HG02798 (cell line): Measurements from ENCODE around the gene NOS2.
"Not testable (repeated sequence)": the region's sequence is repeated elsewhere in the genome, so short reads cannot be mapped to it uniquely, and the experiment has no call there.

Experiments used
- ATAC-seq: cut with Tn5 transposase; IDR thresholded peaks from one replicate; pipeline ENCODE4 v1.9.1; 2021; ENCODE audit warnings: mild to moderate bottlenecking; ENCODE audit not compliant: unreplicated experiment, poor library complexity

NOS2 gene

DNA sequence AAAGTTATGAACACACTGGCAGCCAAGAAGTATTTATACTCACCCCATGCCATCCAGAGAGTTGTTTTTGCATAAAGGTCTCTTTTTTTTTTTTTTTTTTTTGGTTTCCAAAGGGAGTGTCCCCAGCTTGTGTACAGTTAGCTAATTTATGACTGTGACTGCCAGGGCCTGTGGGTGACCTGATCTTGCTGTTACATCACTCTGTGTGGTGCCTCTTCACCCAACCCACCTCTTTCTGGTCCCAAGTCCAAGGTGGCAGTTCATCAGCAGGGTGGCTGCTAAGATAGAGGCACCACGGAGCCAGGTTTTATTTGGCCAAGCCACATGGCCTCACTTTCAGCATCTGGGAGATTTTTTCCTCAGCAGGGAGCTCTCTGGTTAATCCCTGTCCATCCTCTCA lies at the start of gene NOS2:
TSS of gene NOS2 (minus strand) at position 8 of the 400 bp plus-strand sequence. CDS start 1,720 bp downstream, outside the sequence.
- ATAC-seq = no peak

DNA sequence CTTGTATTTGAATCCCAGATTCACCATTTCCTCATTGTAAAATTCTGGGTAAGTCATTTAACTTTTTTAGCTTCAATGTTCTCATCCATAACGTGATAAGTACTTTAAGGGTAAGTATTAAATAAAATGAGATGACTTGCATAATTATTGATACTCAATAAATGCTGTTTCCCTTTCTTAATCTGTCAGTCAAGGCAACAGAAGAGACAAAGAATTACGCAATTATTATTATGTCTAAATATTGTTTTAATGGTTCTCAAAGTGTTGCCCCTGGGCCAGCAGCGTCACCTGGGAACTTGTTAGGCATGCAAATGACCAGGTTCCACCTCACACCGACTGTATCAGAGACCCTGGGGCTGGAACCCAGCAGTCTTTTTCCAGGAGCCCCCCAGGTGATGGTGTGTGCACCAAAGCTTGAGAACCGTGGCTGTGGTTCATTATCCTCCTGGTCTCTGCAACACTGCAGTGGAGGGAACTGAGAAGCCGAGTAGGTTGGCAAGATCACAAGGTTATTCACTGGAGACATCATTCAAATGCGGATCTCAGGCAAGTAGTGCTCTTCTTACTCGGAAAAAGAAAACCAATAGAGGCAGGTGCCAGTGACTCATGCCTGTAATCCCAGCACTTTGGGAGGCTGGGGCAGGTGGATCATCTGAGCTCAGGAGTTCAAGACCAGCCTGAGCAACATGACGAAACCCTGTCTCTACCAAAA lies 49.3 kb upstream of the NOS2 start:
- ATAC-seq = no peak

DNA sequence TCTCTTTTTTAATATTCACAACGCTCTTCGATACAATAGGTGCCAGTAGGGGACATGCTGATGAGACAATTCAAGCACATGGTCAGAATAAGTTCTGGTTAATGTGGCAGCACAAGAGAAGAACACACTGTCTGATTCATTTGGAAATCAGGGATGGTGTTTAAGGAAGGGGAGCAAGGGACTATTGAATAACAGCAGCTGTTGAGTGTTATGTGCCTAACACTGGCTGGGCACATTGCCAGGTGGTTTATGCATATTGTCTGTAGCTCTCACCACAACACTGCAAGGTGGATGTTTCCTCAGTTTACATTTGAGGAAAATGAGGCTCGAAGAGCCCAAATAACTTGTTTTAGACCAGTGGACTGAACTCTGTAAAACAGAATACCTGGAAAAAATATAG lies 48.6 kb upstream of the NOS2 start:
- no peak for ATAC-seq

DNA sequence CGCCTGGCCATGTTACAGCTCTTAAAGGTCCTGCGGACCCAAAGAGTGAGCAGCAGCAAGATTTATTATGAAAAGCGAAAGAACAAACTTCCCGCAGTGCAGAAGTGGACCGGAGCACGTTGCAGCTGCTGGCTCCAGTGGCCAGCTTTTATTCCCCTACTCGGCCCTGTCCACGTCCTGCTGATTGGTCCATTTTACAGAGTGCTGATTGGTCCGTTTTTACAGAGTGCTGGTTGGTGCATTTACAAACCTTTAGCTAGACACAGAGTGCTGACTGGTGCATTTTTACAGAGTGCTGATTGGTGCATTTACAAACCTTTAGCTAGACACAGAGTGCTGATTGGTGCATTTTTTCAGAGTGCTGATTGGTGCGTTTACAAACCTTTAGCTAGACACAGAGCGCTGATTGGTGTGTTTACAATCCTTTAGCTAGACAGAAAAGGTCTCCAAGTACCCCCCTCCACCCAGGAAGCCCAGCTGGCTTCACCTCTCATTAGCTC lies 46.5 kb upstream of the NOS2 start:
- not testable (repeated sequence) for ATAC-seq

DNA sequence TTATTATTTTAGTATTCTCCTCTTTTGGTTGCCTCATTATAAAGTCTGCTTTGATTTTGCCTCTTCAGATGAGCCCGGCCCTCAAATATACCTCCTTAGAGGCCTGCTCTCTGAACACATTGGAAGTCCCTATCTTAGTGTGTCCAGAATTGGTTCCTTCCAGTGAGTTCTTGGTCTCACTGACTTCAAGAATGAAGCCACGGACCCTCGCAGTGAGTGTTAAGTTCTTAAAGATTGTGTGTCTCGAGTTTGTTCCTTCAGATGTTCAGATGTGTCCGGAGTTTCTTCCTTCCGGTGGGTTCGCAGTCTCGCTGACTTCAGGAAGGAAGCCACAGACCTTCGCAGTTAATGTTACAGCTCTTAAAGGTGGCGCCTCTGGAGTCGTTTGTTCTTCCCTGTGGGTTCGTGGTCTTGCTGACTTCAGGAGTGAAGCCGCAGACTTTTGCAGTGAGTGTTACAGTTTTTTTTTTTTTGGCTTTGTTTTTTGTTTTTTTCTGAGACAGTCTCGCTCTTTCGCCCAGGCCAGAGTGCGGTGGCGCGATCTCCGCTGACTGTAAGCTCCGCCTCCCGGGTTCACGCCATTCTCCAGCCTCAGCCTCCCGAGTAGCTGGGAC lies 45.8 kb upstream of the NOS2 start:
- no peak for ATAC-seq

DNA sequence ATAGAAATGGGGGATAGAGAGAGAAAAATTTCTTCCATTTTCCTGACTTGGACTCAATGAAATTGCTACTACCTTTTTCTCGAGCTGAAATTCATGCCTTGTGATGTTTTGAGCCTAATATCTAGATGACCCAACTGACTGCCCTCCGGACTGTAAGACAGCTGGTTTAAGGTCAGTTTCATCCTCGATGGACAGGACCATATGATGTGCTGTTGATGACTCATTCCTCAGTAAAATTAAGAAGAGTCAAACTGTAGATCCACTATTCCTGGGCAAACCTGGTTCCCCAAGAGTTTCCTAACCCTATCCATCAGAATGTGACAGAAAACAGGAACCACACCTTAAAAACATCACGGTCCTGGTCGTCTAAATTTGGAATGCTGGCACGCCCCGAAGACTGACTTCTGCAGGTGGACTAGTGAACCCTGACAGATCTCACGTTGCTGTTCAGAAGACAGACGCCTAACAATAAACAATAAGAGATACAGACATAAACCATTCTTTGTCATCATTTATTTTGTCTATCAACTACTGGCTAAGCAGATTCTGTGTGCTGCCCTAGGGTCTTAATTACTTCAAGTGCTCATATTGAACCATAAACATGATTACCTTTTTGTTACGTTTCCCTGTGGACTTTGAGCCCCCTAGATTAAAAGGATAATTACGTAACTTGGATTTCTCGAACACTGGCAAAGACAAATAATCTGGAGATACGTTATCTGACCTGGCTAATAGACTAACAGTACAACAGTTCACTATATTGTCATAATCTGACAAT lies 45.1 kb upstream of the NOS2 start:
- no peak for ATAC-seq

DNA sequence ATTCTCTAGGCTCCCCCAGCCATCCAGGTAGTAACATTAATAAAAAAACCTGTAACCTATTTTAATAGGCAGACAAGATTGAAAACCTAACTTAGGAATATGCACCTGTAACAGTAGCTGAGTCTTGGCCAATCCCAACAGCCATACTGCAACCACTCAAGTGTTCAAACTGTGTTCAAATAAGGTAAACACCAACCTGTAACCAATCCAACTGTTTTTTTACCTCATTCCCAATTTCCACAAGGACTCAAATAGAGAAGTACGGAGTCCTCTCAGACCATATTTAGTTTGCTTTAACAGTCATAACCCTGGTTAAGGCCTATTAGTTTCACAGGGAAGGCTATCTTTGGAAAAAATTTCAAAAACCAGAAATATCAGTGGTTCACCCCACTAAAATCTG lies 40.4 kb upstream of the NOS2 start:
- no peak for ATAC-seq

DNA sequence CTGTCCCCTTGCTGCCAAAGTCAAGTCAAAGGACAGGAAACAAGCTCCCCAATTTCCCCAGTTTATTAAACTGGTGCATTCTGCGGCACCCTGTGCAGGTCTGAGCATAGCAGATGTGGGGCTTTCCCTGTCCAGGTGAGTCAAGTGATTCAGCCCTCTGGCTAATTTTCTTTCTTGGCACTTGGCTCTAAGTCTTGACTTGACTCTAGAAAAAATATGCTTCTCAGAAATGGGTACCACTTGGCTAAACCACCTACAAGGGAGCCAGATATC lies 40.0 kb upstream of the NOS2 start:
- not testable (repeated sequence) for ATAC-seq

DNA sequence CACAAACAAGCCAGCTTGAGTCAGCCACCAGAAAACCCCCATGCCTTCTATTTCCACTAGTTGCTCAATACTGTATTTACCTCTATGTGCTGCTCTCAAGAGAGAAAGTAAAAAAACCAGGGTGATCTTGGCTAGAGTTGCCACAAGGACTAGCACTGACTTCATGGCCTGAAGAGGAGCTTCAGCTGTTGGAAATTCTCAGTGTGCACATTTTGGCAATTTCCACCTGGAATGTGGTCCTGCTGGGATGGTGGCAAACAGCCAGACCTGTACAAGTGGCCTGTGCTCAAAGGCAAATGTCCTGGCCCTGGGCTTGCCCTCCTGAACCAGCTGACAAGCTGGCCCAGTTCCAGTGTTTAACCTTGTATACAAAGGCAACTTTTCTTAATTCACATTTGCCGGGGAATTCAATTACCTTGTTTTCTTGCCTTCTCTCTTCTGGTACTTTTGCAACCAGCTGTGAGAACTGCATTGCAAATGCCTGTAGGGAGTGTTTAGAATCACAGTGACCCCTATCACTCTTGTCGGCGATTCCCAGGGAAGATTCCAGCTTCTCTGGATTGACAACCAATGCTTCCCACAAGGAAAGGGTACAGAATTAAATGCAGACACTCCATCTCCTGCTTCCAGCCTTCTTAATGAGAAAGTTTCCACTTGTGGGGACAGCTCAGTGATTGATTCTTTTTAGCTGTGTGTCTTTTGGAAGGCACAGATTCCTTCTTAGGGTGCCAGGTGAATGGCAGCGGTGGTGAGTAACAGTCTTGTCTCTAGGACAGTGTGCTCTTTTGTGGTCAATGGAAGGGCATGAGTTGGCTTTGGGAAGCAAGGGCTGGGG lies 39.5 kb upstream of the NOS2 start:
- not testable (repeated sequence) for ATAC-seq

DNA sequence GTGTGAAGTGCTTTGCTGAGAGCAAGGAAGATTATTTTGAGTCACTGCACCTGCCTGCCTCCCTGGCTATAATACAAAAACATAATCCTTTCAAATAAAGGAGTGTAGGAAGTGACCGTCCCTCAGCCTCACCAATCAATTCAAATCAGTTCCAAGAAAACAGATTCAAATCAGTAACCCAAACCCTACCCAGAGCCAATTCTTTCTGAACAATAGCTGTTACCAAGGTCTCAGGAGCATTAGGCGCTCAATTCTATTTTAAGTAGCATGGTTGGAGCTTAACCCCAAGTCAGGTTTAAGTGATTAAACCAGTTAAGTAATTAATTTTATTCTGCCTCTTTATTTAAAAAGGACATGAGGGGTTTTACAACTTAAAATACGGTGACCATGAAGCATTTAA lies 38.3 kb upstream of the NOS2 start:
- ATAC-seq = not testable (repeated sequence)

DNA sequence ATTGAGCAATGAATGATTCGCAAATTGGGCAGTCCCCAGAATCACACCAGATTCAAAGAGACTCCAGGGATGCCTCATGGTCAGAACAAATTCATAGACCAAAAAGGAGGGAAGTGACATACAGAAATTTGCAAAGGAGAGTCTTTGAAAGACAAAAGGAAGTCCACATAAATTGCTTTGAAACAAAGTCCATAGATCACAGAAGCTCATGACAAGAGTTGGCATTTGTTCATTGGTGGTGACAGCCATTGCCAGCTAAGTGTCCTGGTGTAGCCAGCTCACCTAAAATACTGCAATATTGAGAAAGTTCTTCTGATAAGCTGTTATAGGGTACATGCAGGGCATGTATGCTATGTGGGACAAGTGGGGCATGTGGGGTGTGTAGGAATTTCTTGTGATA lies 37.4 kb upstream of the NOS2 start:
- ATAC-seq = not testable (repeated sequence)

DNA sequence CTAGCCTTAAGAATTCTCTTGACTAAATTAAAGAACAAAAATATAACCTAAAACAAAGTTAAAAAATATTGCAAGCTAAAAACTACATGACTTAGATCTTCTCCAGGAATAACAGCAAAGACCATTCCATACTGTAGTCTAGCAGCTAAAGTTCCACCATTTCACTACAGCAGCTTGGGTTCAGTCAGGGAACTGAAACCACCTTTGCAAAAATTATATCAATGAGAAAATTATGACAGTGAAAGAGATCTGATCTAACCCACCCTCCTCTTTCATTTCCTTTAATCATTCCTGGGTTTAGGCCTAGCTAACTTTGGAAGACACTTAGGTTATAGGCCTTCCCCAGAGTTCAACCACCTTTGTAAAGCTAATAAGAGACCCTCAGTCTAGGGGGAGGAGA lies 36.3 kb upstream of the NOS2 start:
- ATAC-seq = no peak

DNA sequence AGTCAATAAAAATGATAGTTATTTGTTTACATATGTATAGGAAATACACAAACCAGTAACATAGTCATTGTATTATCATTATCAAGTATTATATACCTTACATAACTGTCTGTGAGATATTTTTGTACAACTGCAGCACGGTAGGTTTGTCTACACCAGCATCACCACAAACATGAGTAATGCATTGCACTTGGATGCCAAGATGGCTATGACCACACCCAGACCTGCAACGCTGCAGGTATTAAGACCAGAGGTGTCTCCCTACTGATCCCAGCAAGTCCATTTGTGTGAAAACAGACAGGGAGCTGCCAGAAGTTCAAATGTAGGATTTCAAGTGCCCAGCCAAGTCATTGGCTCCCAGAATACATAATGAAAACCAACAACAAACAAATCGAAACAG lies 34.2 kb upstream of the NOS2 start:
- no peak for ATAC-seq

DNA sequence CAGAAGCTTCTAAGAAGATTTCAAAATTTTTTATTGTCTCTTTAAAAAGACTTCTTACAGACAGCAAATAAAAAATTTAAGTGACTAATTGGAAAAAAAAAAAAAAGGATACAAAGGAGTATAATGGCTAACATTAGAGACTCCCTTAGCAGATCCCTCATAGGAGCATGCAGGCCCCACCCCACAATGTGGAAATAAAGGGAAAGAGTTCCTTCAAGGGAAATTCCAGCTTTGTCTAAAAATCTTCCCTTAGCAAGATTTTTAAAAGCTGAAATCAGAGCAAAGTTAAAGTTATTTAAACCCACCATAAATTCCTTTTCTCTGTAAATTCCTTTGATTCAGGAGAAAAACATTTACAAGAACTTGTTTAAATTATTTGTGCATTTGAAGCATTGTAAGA lies 32.5 kb upstream of the NOS2 start:
- ATAC-seq = no peak

DNA sequence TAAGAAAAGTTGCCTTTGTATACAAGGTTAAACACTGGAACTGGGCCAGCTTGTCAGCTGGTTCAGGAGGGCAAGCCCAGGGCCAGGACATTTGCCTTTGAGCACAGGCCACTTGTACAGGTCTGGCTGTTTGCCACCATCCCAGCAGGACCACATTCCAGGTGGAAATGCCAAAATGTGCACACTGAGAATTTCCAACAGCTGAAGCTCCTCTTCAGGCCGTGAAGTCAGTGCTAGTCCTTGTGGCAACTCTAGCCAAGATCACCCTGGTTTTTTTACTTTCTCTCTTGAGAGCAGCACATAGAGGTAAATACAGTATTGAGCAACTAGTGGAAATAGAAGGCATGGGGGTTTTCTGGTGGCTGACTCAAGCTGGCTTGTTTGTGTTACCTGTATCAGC lies 29.6 kb upstream of the NOS2 start:
- not testable (repeated sequence) for ATAC-seq

DNA sequence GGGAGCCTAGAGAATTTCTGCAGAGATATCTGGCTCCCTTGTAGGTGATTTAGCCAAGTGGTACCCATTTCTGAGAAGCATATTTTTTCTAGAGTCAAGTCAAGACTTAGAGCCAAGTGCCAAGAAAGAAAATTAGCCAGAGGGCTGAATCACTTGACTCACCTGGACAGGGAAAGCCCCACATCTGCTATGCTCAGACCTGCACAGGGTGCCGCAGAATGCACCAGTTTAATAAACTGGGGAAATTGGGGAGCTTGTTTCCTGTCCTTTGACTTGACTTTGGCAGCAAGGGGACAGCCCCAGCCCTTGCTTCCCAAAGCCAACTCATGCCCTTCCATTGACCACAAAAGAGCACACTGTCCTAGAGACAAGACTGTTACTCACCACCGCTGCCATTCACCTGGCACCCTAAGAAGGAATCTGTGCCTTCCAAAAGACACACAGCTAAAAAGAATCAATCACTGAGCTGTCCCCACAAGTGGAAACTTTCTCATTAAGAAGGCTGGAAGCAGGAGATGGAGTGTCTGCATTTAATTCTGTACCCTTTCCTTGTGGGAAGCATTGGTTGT lies 28.9 kb upstream of the NOS2 start:
- not testable (repeated sequence) for ATAC-seq

DNA sequence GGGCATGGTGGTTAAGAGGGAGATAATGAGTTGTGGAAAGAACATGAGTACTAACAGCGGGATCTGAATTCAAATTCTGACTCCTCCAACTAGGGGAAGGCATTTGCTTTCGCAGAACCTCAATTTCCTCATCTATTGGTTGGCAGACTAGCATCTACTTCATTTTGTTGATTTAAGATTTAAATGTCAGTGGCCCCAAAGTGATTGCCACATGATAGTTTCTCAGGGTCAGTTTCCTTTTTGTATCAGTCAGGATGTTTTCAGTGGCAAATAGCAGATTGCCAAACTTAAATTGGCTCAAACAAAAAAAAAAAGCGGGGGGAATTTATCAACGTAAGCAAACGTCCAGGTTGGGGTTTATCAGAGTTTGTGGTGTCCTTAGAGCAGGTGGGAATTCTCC lies 25.1 kb upstream of the NOS2 start:
- no peak for ATAC-seq

DNA sequence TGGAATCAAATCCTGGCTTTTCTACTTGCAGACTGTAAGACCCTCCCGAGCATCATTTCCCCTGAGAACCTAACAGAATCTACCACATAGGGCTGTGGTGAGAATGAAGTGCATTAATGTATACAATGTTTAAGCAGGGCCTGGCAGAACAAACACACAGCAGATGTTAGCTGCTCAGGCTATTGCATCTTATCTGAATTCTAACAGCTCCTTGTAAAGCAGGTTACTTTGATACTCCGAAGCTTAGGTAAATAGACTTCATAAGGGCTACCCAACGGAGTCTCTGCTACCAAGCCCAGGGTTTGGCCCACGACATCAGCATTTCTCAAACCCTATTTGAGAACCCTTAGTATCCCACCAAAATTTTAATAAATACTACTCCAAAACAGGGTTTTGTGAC lies 24.4 kb upstream of the NOS2 start:
- no peak for ATAC-seq

DNA sequence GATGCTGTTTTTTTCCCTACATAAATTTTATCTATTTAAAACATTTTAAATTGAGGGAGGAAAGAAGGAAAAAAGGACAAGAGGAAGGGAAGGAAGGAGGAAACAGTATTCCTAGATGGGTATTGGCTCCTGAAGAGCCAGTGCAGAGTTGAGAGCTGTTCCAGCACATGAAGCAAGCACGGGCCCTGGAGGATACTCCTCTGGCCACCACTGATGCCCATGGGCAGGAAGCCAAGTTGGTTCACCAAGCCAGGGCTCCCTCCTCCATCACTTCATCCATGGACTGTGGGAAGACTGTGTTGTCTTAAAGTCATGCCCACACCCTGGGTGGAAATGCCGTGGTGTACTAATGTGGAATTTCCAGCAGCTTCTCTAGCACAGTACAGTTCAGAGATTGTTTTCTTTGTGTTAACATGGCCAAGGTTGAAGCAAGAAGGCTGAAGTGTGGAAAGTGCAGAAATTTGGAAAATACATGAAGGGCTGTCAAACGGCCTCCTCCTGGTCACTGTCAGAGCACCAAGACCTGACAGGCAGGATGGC lies 23.9 kb upstream of the NOS2 start:
- no peak for ATAC-seq

DNA sequence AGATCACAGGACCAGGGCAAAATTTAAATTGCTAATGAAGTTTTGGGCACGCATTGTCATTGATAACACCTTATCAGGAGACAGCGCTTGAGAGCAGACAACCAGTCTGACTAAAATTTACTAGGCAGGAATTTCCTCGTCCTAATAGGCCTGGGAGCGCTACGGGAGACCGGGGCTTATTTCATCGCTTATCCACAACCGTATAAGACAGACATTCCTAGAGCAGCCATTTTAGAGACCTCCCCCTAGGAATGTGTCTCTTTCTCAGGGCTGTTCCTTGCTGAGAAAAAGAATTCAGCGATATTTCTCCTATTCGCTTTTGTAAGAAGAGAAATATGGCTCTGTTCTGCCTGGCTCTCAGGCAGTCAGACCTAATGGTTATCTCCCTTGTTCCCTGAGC lies 21.8 kb upstream of the NOS2 start:
- not testable (repeated sequence) for ATAC-seq
